Activated naive CD8-positive, alpha-beta T cell treated with anti-CD3 and anti-CD28 coated beads, Interleukin-2, amount 50 U/mL, for 16 hours (primary cell): ENCODE results near the gene PLEKHH2.

Source experiments
- DNase-seq: peaks from one replicate; pipeline ENCODE4 v3.0.0-alpha.2; 2020; ENCODE audit warnings: low read depth, low spot score

PLEKHH2 gene

GRCh38 chr2:43810888-43811287 lies 173.8 kb downstream of the PLEKHH2 start:
- no peak for DNase-seq

- DNase-seq, result no peak
Measured at GRCh38 chr2:43812006-43812405, 174.9 kb downstream of the PLEKHH2 start.

- DNase-seq, result no peak
Measured at GRCh38 chr2:43812947-43813346, 175.9 kb downstream of the PLEKHH2 start.

- no peak for DNase-seq
Measured at GRCh38 chr2:43814711-43815110, 177.7 kb downstream of the PLEKHH2 start.
